GM12873 (cell line): ENCODE measurements around the gene SPAG9.

ENCODE experiments used
- TF ChIP-seq, protein P1 (sequence below): IDR thresholded peaks from 2 replicates; pipeline ENCODE4 v1.5.1; 2012; ENCODE audit warnings: low read depth, mild to moderate bottlenecking, moderate library complexity, low read length, control low read depth; ENCODE audit not compliant: insufficient read depth; ENCODE audit errors: missing control alignments

The SPAG9 gene

DNA sequence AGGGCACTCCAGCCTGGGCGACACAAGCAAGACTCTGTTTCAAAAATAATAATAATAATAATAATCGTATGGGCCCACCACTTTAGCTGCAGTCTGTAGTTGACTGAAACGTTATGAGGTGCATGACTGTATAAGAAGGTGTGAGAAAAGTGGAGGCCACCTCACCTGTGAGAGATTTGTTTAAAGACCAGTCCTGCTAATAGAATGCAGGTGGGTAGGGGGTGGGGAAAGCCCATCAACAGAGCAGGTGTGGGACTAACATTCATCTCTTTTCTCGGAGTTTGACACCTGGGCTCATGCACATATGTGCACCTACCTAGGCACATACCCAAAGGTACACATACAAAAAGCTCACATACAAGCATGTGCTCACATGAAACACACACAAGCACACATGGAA is 186.5 kb downstream of the SPAG9 start:
- TF ChIP-seq, protein P1, sequence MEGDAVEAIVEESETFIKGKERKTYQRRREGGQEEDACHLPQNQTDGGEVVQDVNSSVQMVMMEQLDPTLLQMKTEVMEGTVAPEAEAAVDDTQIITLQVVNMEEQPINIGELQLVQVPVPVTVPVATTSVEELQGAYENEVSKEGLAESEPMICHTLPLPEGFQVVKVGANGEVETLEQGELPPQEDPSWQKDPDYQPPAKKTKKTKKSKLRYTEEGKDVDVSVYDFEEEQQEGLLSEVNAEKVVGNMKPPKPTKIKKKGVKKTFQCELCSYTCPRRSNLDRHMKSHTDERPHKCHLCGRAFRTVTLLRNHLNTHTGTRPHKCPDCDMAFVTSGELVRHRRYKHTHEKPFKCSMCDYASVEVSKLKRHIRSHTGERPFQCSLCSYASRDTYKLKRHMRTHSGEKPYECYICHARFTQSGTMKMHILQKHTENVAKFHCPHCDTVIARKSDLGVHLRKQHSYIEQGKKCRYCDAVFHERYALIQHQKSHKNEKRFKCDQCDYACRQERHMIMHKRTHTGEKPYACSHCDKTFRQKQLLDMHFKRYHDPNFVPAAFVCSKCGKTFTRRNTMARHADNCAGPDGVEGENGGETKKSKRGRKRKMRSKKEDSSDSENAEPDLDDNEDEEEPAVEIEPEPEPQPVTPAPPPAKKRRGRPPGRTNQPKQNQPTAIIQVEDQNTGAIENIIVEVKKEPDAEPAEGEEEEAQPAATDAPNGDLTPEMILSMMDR, result no peak

DNA sequence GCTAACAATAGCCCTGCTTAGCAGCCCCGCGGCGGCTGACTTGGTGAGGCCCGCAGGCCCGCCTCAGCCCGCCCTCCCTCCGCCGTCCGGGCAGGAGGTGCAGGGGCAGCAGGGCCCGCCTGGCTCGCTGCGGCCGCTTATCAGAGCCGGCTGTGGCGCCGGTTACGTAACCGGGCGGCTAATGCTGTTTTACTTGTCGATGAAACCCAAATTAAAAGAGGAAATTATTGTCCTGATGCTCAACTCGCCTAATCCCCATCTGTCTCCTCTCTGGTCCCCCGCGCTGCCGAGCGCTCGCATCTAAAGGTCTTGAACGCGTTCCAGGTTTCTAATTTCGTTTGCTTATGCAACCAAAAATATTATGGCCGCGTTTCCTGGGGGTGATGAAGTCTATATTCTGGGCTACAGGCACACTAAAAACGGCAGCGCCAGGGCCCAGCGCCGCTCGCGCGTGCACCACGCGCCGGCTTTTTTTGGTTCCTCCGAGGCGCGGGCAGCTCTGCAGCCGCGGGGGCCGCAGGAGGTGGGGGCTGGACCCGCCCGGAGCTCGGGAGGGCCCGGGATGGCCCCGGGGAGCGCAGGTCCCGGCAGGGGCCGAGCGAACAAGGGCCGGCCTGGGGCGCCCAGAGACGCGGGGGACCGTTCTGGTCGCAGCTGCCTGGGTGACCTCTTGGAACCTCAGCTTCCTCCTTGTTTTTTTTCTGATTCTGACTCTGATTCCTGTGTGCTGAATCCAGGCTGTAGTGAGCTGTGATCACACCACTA is 189.3 kb downstream of the SPAG9 start:
- TF ChIP-seq, protein P1, result no peak

DNA sequence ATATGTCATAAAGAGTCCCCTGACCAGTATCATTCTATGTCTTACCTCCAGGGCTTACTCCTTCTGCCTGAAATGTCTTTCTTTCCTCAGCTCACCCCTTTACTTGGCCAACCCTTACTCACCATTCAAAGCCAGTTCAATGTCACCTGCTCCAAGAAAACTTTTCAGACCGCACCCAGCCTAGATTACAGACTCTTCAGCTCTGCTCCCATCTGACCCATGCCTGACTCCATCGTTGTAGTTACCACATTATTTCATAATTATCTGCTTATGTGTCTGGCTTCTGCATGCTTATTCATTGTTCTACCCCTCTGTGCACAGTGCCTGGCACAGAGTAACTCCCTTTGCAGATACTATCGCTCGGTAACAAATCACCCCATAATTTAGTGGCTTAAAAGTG is 192.0 kb downstream of the SPAG9 start:
- TF ChIP-seq, protein P1, result no peak

DNA sequence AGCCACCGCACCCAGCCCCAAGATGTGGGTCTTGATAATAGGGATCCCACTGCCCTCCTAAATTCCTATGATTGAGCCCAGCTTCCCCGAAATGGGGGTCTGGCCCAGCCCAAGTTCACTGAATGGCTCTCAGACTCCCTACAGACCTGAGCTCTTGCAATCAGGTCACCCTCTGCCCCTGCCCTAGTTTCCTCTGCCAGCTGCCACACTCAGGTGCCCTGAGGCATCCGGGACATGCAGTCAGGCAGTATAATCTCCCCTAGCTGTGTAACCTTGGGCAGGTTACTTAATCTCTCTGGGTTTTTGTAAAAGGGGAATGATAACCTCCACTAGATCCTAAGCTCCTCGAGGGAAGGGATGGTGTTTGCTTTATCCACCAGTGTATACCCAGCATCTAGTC is 193.4 kb downstream of the SPAG9 start:
- TF ChIP-seq, protein P1, result no peak

DNA sequence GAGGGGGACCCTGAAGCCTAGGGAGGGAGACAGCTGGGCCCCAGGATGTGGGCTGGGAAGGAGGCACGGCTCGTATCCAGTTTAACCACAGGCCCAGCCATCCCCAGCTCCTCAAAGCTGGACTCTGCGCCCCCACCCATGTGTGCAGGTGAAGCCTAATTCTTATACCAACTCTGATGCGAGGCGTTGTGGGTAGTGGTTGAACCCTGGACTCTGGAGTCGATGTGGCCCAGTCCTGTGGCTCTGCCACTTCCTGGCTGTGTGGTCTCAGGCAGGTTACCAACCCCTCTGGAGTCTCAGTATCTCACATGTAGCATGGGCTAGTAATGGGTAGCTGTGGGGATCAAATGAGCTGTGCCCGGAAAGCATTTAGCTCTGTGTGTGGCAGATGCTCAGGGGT is 194.1 kb downstream of the SPAG9 start:
- TF ChIP-seq, protein P1, result no peak

DNA sequence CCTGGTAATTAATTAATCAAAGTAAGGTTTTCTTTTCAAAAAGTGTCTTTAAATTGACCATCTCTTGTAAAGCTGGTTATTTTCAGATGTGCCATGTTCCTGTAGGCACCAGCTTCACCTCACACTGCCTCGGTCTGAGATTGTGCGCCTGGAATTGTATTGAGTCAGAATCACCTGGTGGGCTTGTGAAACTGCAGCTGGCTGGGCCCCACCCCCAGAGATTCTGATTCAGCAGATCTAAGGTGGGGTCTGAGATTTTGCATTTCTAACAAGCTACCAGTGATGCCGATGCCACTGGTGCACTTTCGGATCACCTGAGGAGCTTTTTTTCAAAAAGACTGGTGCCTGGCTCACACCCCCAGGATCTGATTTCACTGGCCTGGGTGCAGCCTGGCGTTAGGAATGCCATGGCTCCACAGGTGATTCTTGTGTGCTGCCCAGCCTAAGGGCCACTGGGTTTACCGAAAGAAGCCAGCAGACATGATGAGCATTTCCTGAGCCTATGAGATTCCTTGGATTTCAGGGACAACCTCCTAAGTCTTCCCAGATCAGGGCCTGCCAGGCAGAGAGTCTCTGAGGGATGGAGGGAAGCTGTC is 195.3 kb downstream of the SPAG9 start:
- TF ChIP-seq, protein P1, result no peak

DNA sequence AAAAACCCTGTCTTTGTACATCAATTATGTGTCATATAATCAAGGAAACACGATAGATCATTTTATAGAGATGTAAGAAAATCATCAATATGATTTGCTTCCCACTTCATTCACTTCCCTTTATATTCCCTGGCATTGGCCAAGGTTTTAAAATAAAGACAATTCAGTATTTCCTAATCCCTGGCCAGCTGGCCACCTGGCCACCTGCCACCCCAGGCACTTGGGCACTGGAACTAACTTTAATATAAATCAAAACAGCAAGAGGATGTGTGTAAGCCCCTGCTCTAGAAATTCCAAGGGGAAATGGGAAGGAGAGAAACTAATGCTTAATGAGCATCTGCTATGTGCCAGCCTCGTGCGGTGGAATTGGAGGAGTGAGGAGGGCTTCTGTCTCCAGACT is 195.9 kb downstream of the SPAG9 start:
- TF ChIP-seq, protein P1, result no peak
